Measurements from ENCODE around the gene SLC9A9.

Gene SLC9A9

GRCh38 chr3:143597774-143598652 lies 250.3 kb downstream of the SLC9A9 start:
- DNase-seq (ENCODE audit: low read depth): no peak
- TF ChIP-seq MAX (IDR thresholded peaks at IDR 0.05; ENCODE audit: low read depth, low read length) (no peak), MYC (IDR thresholded peaks at IDR 0.05; ENCODE audit: low read depth, low read length) (no peak), CTCF (IDR thresholded peaks at IDR 0.05; ENCODE audit: low read depth, low read length) (no peak), POLR2A (IDR thresholded peaks at IDR 0.05; ENCODE audit: extremely low read depth, insufficient read length) (no peak)
- H3K4me3 ChIP-seq (ENCODE audit: low read depth, low read length): no peak overlapping the region

- no peak overlapping the region for H3K4me3 ChIP-seq (ENCODE audit: low read depth, low read length)
- no peak for DNase-seq (ENCODE audit: low read depth)
- TF ChIP-seq MYC (IDR thresholded peaks at IDR 0.05; ENCODE audit: low read depth, low read length): no peak
- TF ChIP-seq CTCF (IDR thresholded peaks at IDR 0.05; ENCODE audit: low read depth, low read length): no peak
- TF ChIP-seq MAX (IDR thresholded peaks at IDR 0.05; ENCODE audit: low read depth, low read length): no peak
- no peak for TF ChIP-seq POLR2A (IDR thresholded peaks at IDR 0.05; ENCODE audit: extremely low read depth, insufficient read length)
Measured at GRCh38 chr3:143596957-143597642, 251.2 kb downstream of the SLC9A9 start.

- no peak overlapping the region for H3K4me3 ChIP-seq (ENCODE audit: low read depth, low read length)
- TF ChIP-seq MAX (IDR thresholded peaks at IDR 0.05; ENCODE audit: low read depth, low read length) (no peak), MYC (IDR thresholded peaks at IDR 0.05; ENCODE audit: low read depth, low read length) (no peak), CTCF (IDR thresholded peaks at IDR 0.05; ENCODE audit: low read depth, low read length) (no peak), POLR2A (IDR thresholded peaks at IDR 0.05; ENCODE audit: extremely low read depth, insufficient read length) (no peak)
- DNase-seq (ENCODE audit: low read depth): peak; percentile 6
Measured at GRCh38 chr3:143595456-143596077, 252.7 kb downstream of the SLC9A9 start.

GRCh38 chr3:143594206-143594605 lies 254.1 kb downstream of the SLC9A9 start:
- TF ChIP-seq CTCF (IDR thresholded peaks at IDR 0.05; ENCODE audit: low read depth, low read length) (no peak), MYC (IDR thresholded peaks at IDR 0.05; ENCODE audit: low read depth, low read length) (no peak)
- H3K4me3 ChIP-seq (ENCODE audit: low read depth, low read length): no peak overlapping the region
- no peak for DNase-seq (ENCODE audit: low read depth)

GRCh38 chr3:143590660-143591059 lies 257.6 kb downstream of the SLC9A9 start:
- H3K4me3 ChIP-seq (ENCODE audit: low read depth, low read length): no peak overlapping the region
- no peak for TF ChIP-seq MAX (IDR thresholded peaks at IDR 0.05; ENCODE audit: low read depth, low read length)
- no peak for TF ChIP-seq CTCF (IDR thresholded peaks at IDR 0.05; ENCODE audit: low read depth, low read length)
- TF ChIP-seq MYC (IDR thresholded peaks at IDR 0.05; ENCODE audit: low read depth, low read length): no peak
- TF ChIP-seq POLR2A (IDR thresholded peaks at IDR 0.05; ENCODE audit: extremely low read depth, insufficient read length): no peak
- DNase-seq (ENCODE audit: low read depth): no peak

Data from NB4 (cell line).